HL-60 (cell line): Measurements from ENCODE around the gene PTPRK.

Source experiments
- CTCF ChIP-seq: IDR thresholded peaks from one replicate; pipeline ENCODE4 v1.5.1; 2011; ENCODE audit warnings: low read length, control low read depth, inconsistent platforms; ENCODE audit not compliant: insufficient read depth
- POLR2AphosphoS5 ChIP-seq: IDR thresholded peaks from 2 replicates; pipeline ENCODE4 v1.6.1; 2012; ENCODE audit warnings: low read depth
- REST ChIP-seq: IDR thresholded peaks from 2 replicates; pipeline ENCODE4 v1.6.1; 2012; ENCODE audit warnings: low read depth; ENCODE audit not compliant: insufficient replicate concordance
- SPI1 ChIP-seq: IDR thresholded peaks from 2 replicates; pipeline ENCODE4 v1.6.1; 2012; ENCODE audit warnings: low read depth, mild to moderate bottlenecking, borderline replicate concordance

- no peak for TF ChIP-seq CTCF
- TF ChIP-seq REST = no peak
- no peak for TF ChIP-seq POLR2AphosphoS5
- TF ChIP-seq SPI1 = no peak
These were observed 333.7 kb downstream of the PTPRK start for GRCh38 chr6:128186729-128187128.
